Measurements from ENCODE around the gene F11.

DNA sequence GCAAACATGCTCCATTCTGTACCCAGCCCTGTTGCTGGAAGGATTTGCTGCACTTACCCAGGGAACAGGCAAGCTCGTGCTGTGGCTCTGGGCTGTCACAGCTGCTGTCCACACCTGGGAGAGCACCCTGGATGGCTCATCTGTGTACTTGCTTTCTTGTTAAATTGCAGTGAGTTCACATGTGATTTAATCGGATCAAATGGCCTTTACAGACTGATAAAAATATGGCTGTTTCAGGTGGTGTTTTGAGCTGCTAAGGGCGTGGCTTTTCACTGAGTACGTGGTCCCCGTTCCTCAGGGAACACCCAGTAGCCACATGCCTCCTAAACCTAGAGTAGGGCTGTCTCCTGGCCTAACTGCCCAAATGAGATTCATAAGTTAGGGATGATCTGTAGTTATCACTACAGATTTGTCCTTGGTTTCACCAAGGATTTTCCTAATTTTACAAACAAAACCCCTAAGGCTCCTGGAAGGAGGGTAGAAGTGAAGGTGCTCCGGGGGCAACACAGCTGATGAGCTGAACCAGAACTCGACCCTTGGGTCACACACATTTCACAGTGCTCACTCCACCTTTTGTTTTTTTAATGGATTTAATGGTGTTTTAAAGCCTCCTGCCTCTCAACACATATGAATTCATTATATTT is 25.0 kb upstream of the F11 start:
- TF ChIP-seq, protein P1, sequence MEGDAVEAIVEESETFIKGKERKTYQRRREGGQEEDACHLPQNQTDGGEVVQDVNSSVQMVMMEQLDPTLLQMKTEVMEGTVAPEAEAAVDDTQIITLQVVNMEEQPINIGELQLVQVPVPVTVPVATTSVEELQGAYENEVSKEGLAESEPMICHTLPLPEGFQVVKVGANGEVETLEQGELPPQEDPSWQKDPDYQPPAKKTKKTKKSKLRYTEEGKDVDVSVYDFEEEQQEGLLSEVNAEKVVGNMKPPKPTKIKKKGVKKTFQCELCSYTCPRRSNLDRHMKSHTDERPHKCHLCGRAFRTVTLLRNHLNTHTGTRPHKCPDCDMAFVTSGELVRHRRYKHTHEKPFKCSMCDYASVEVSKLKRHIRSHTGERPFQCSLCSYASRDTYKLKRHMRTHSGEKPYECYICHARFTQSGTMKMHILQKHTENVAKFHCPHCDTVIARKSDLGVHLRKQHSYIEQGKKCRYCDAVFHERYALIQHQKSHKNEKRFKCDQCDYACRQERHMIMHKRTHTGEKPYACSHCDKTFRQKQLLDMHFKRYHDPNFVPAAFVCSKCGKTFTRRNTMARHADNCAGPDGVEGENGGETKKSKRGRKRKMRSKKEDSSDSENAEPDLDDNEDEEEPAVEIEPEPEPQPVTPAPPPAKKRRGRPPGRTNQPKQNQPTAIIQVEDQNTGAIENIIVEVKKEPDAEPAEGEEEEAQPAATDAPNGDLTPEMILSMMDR (IDR thresholded peaks at IDR 0.05; ENCODE audit: insufficient read depth, low read length) = no peak
- TF ChIP-seq POLR2AphosphoS5 (IDR thresholded peaks at IDR 0.05; ENCODE audit: low read depth) = no peak

All from HL-60 (cell line).